KBM-7 (cell line): ENCODE data around the gene CSNK2A3.

Experiments
- DNase-seq: peaks from one replicate; pipeline ENCODE4 v3.0.0-alpha.2; 2015
- in situ Hi-C: fragments of 300-500 bp; cut with MboI; formaldehyde crosslinking; loops from 2 replicates; pipeline ENCODE4 v1.14.3; 2020; ENCODE audit warnings: low sequenced_read_pairs, low pct_unique_long_range_greater_than_20kb, mixed read lengths

The CSNK2A3 gene

GRCh38 chr11:11309906-11310305 is 43.1 kb downstream of the CSNK2A3 start:
- peak; percentile 53 for DNase-seq
- in situ Hi-C loops = no loop called here

GRCh38 chr11:11308249-11308648 is 44.8 kb downstream of the CSNK2A3 start:
- in situ Hi-C loops = no loop called here
- no peak for DNase-seq

GRCh38 chr11:11306855-11307254 is 46.2 kb downstream of the CSNK2A3 start:
- in situ Hi-C loops = no loop called here
- DNase-seq = no peak

GRCh38 chr11:11304550-11304949 is 48.5 kb downstream of the CSNK2A3 start:
- in situ Hi-C loops = no loop called here
- DNase-seq = no peak

GRCh38 chr11:11302565-11302964 is 50.5 kb downstream of the CSNK2A3 start:
- in situ Hi-C loops = no loop called here
- no peak for DNase-seq
